Progenitor cell of endocrine pancreas (in vitro differentiated cells): Measurements from ENCODE around the gene SORCS2. TPM values are rescaled to one million over a fixed set of nuclear protein-coding genes. Genes with fewer than 3 reads are reported as not detected.

Experiments
- DNase-seq: peaks from one replicate; pipeline ENCODE4 v3.0.0; 2021; ENCODE audit warnings: low spot score; ENCODE audit not compliant: unreplicated experiment
- H3K27ac Mint-ChIP-seq: 2 replicates; pipeline ENCODE4 v1.8.0; 2021; ENCODE audit warnings: mild to moderate bottlenecking, moderate library complexity, mixed read lengths
- H3K27me3 Mint-ChIP-seq: 2 replicates; pipeline ENCODE4 v1.8.0; 2021; ENCODE audit warnings: mixed read lengths
- H3K36me3 Mint-ChIP-seq: 2 replicates; pipeline ENCODE4 v1.8.0; 2022; ENCODE audit warnings: mixed read lengths; ENCODE audit not compliant: insufficient read depth
- H3K4me1 Mint-ChIP-seq: 2 replicates; pipeline ENCODE4 v1.8.0; 2021; ENCODE audit warnings: low read depth, mixed read lengths
- H3K4me3 Mint-ChIP-seq: 2 replicates; pipeline ENCODE4 v1.8.0; 2021; ENCODE audit warnings: low read depth, mild to moderate bottlenecking, moderate library complexity, mixed read lengths
- H3K9me3 Mint-ChIP-seq: 2 replicates; pipeline ENCODE4 v1.8.0; 2021; ENCODE audit warnings: low read depth, mixed read lengths
- CTCF ChIP-seq: fragments of 200-600 bp; sonication (generic); IDR thresholded peaks from one replicate; pipeline ENCODE4 v1.5.0; 2021; ENCODE audit warnings: antibody characterized with exemption, mild to moderate bottlenecking; ENCODE audit not compliant: unreplicated experiment
- total RNA-seq: library from RNA; stranded (reverse); gene quantifications from 2 replicates; pipeline ENCODE4 v1.2.1, GENCODE V29; 2021

The SORCS2 gene
- total RNA-seq, 1 donor from 2014 or later = 2.2 TPM

GRCh38 chr4:7193030-7193958, 956 bp downstream of the SORCS2 start:
- peaks cover 80% of the 10 kb centered on the region for H3K27me3 Mint-ChIP-seq
- no peak overlapping the region for H3K27ac Mint-ChIP-seq
- TF ChIP-seq CTCF = peak; percentile 24
- peaks cover 5% of the 10 kb centered on the region for H3K4me1 Mint-ChIP-seq
- peak overlapping the region; percentile 63 for H3K4me3 Mint-ChIP-seq
- H3K36me3 Mint-ChIP-seq = no peaks in the 10 kb centered on the region
- no peaks in the 10 kb centered on the region for H3K9me3 Mint-ChIP-seq
- no peak for DNase-seq

- peak; percentile 47 for TF ChIP-seq CTCF
- H3K27me3 Mint-ChIP-seq = peaks cover 71% of the 10 kb centered on the region
- no peak overlapping the region for H3K27ac Mint-ChIP-seq
- peak overlapping the region; percentile 21 for H3K4me3 Mint-ChIP-seq
- no peaks in the 10 kb centered on the region for H3K36me3 Mint-ChIP-seq
- H3K9me3 Mint-ChIP-seq = no peaks in the 10 kb centered on the region
- peaks cover 5% of the 10 kb centered on the region for H3K4me1 Mint-ChIP-seq
- DNase-seq = no peak
These were observed 2.2 kb downstream of the SORCS2 start for GRCh38 chr4:7194251-7195140.

- H3K4me3 Mint-ChIP-seq = no peak overlapping the region
- H3K9me3 Mint-ChIP-seq = no peaks in the 10 kb centered on the region
These were observed 2.8 kb downstream of the SORCS2 start for GRCh38 chr4:7195141-7195515.

GRCh38 chr4:7195546-7196287, 3.4 kb downstream of the SORCS2 start:
- Mint-ChIP-seq H3K9me3 (no peaks in the 10 kb centered on the region), H3K27me3 (peaks cover 59% of the 10 kb centered on the region), H3K27ac (no peak overlapping the region), H3K4me3 (no peak overlapping the region), H3K36me3 (no peaks in the 10 kb centered on the region), H3K4me1 (peaks cover 5% of the 10 kb centered on the region)
- no peak for DNase-seq
- TF ChIP-seq CTCF = no peak

More at GRCh38 chr4:7195141-7195515, 2.8 kb downstream of the SORCS2 start:
- no peak for TF ChIP-seq CTCF
- H3K4me1 Mint-ChIP-seq = peaks cover 5% of the 10 kb centered on the region
- no peak for DNase-seq
- peaks cover 64% of the 10 kb centered on the region for H3K27me3 Mint-ChIP-seq
- H3K36me3 Mint-ChIP-seq = no peaks in the 10 kb centered on the region
- no peak overlapping the region for H3K27ac Mint-ChIP-seq

GRCh38 chr4:7196288-7196651, 3.9 kb downstream of the SORCS2 start:
- Mint-ChIP-seq H3K36me3 (no peaks in the 10 kb centered on the region), H3K9me3 (no peaks in the 10 kb centered on the region), H3K4me1 (peaks cover 5% of the 10 kb centered on the region), H3K27ac (no peak overlapping the region), H3K27me3 (peaks cover 60% of the 10 kb centered on the region), H3K4me3 (no peak overlapping the region)
- TF ChIP-seq CTCF = no peak
- no peak for DNase-seq
